Vagina (tissue), 2 donors: Measurements from ENCODE around the gene USP10.

Experiments
- CTCF ChIP-seq, 3 experiments: fragments of 450-650 bp in 2 of 3; fragments of 200-600 bp in 1 of 3; sonication (generic) in 1 of 3; IDR thresholded peaks; one replicate each; pipeline ENCODE4 v1.5.1; 2017 to 2019; ENCODE audit warnings: antibody characterized with exemption in 3 of 3, mild to moderate bottlenecking in 2 of 3, moderate library complexity in 2 of 3
- POLR2A ChIP-seq, 2 donors: fragments of 450-650 bp; IDR thresholded peaks; one replicate each; pipeline ENCODE4 v1.6.1; 2017; ENCODE audit warnings: antibody characterized with exemption in 2 of 2, mild to moderate bottlenecking in 2 of 2, moderate library complexity in 2 of 2

GRCh38 chr16:84815462-84815861, 115.7 kb downstream of the USP10 start:
- TF ChIP-seq CTCF (IDR thresholded peaks at IDR 0.05) (no peak), POLR2A (IDR thresholded peaks at IDR 0.05) (no peak)
